ENCODE results near the gene SORCS2. TPM values are rescaled to one million over a fixed set of nuclear protein-coding genes. Genes with fewer than 3 reads are reported as not detected.

SORCS2 gene
- total RNA-seq, 1 donor from 2014 or later = 3.1 TPM

GRCh38 chr4:7672601-7673000, 480.3 kb downstream of the SORCS2 start:
- Histone ChIP-seq H3K4me1 (ENCODE audit: control insufficient read depth in 3 of 3, insufficient read depth in 3 of 3, low read length in 3 of 3) (no peaks in the 10 kb centered on the region), H3K27ac (ENCODE audit: low read depth, low read length) (no peak overlapping the region), H3K27me3 (ENCODE audit: control insufficient read depth in 3 of 3, insufficient read depth in 3 of 3, low read length in 3 of 3) (peaks cover 0 to 28% (median 8%) of the 10 kb centered on the region in 3 donors)

DNA sequence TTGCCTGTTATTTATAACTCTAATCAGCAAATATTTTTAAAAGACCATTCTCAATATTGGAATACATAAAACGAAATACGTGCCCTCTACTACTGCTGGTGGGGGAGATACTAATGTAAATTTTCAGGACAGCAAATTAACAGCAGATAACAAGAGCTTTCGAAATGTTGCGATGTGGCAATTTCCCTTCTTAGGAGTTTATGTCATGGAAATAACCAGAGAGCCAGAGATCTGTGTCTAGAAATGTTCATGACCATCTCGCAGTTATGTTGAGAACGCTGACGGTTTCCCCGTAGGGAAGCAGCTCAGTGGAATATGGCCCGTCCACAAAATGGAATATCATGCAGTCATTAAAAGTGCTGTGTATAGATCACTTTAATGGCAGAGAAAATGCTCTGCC, 480.8 kb downstream of the SORCS2 start:
- H3K27ac ChIP-seq (ENCODE audit: low read depth, low read length) = no peak overlapping the region
- H3K27me3 ChIP-seq (ENCODE audit: control insufficient read depth in 3 of 3, insufficient read depth in 3 of 3, low read length in 3 of 3) = peaks cover 0 to 25% (median 8%) of the 10 kb centered on the region in 3 donors
- H3K4me3 ChIP-seq (ENCODE audit: low read length in 3 of 3) = no peak overlapping the region
- no peaks in the 10 kb centered on the region for H3K4me1 ChIP-seq (ENCODE audit: control insufficient read depth in 3 of 3, insufficient read depth in 3 of 3, low read length in 3 of 3)
- no peaks in the 10 kb centered on the region for H3K36me3 ChIP-seq (ENCODE audit: control insufficient read depth in 3 of 3, insufficient read depth in 3 of 3, low read length in 3 of 3)
- H3K9ac ChIP-seq (ENCODE audit: low read depth in 1 of 3, low read length in 3 of 3) = no peak overlapping the region
- H3K9me3 ChIP-seq (ENCODE audit: control insufficient read depth in 3 of 3, low read length in 3 of 3) = no peaks in the 10 kb centered on the region

More at GRCh38 chr4:7672601-7673000, 480.3 kb downstream of the SORCS2 start:
- Histone ChIP-seq H3K4me3 (ENCODE audit: low read length in 3 of 3) (no peak overlapping the region), H3K36me3 (ENCODE audit: control insufficient read depth in 3 of 3, insufficient read depth in 3 of 3, low read length in 3 of 3) (no peaks in the 10 kb centered on the region), H3K9me3 (ENCODE audit: control insufficient read depth in 3 of 3, low read length in 3 of 3) (no peaks in the 10 kb centered on the region), H3K9ac (ENCODE audit: low read depth in 1 of 3, low read length in 3 of 3) (no peak overlapping the region)

DNA sequence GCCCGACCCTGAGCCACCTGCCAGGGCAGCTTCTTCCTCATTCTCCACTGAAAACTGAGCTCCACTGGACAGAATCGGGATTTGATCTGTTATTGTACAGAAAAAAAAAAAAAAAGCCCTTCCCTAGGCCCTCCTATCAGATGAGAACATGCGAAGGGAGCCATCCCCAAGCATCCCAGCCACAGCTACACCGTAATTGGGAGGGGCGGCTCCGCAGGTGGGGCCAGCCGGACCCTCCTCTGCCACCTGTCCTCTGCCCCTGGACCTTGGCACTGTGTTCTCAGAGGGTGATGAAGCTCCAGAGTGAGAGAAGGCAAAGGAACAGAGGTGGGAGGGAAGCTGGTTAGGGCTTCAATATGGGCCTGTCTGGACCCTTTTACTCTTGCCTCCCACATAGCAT, 482.4 kb downstream of the SORCS2 start:
- Histone ChIP-seq H3K27me3 (ENCODE audit: control insufficient read depth in 3 of 3, insufficient read depth in 3 of 3, low read length in 3 of 3) (peaks cover 0 to 28% (median 8%) of the 10 kb centered on the region in 3 donors), H3K9me3 (ENCODE audit: control insufficient read depth in 3 of 3, low read length in 3 of 3) (no peaks in the 10 kb centered on the region)

GRCh38 chr4:7675136-7675535, 482.8 kb downstream of the SORCS2 start:
- no peak overlapping the region for H3K4me3 ChIP-seq (ENCODE audit: low read length in 3 of 3)
- H3K9ac ChIP-seq (ENCODE audit: low read depth in 1 of 3, low read length in 3 of 3) = no peak overlapping the region
- H3K27me3 ChIP-seq (ENCODE audit: control insufficient read depth in 3 of 3, insufficient read depth in 3 of 3, low read length in 3 of 3) = peaks cover 0 to 32% (median 8%) of the 10 kb centered on the region in 3 donors
- no peaks in the 10 kb centered on the region for H3K4me1 ChIP-seq (ENCODE audit: control insufficient read depth in 3 of 3, insufficient read depth in 3 of 3, low read length in 3 of 3)
- no peaks in the 10 kb centered on the region for H3K9me3 ChIP-seq (ENCODE audit: control insufficient read depth in 3 of 3, low read length in 3 of 3)
- no peaks in the 10 kb centered on the region for H3K36me3 ChIP-seq (ENCODE audit: control insufficient read depth in 3 of 3, insufficient read depth in 3 of 3, low read length in 3 of 3)
- no peak overlapping the region for H3K27ac ChIP-seq (ENCODE audit: low read depth, low read length)

More for the DNA sequence above, 482.4 kb downstream of the SORCS2 start:
- Histone ChIP-seq H3K4me1 (ENCODE audit: control insufficient read depth in 3 of 3, insufficient read depth in 3 of 3, low read length in 3 of 3) (no peaks in the 10 kb centered on the region), H3K27ac (ENCODE audit: low read depth, low read length) (no peak overlapping the region), H3K4me3 (ENCODE audit: low read length in 3 of 3) (no peak overlapping the region), H3K9ac (ENCODE audit: low read depth in 1 of 3, low read length in 3 of 3) (no peak overlapping the region), H3K36me3 (ENCODE audit: control insufficient read depth in 3 of 3, insufficient read depth in 3 of 3, low read length in 3 of 3) (no peaks in the 10 kb centered on the region)

GRCh38 chr4:7675612-7676320, 483.4 kb downstream of the SORCS2 start:
- H3K9ac ChIP-seq (ENCODE audit: low read depth in 1 of 3, low read length in 3 of 3) = no peak overlapping the region
- no peaks in the 10 kb centered on the region for H3K4me1 ChIP-seq (ENCODE audit: control insufficient read depth in 3 of 3, insufficient read depth in 3 of 3, low read length in 3 of 3)
- H3K27ac ChIP-seq (ENCODE audit: low read depth, low read length) = no peak overlapping the region
- H3K36me3 ChIP-seq (ENCODE audit: control insufficient read depth in 3 of 3, insufficient read depth in 3 of 3, low read length in 3 of 3) = no peaks in the 10 kb centered on the region
- H3K9me3 ChIP-seq (ENCODE audit: control insufficient read depth in 3 of 3, low read length in 3 of 3) = no peaks in the 10 kb centered on the region
- no peak overlapping the region for H3K4me3 ChIP-seq (ENCODE audit: low read length in 3 of 3)
- H3K27me3 ChIP-seq (ENCODE audit: control insufficient read depth in 3 of 3, insufficient read depth in 3 of 3, low read length in 3 of 3) = peaks cover 0 to 32% (median 8%) of the 10 kb centered on the region in 3 donors

DNA sequence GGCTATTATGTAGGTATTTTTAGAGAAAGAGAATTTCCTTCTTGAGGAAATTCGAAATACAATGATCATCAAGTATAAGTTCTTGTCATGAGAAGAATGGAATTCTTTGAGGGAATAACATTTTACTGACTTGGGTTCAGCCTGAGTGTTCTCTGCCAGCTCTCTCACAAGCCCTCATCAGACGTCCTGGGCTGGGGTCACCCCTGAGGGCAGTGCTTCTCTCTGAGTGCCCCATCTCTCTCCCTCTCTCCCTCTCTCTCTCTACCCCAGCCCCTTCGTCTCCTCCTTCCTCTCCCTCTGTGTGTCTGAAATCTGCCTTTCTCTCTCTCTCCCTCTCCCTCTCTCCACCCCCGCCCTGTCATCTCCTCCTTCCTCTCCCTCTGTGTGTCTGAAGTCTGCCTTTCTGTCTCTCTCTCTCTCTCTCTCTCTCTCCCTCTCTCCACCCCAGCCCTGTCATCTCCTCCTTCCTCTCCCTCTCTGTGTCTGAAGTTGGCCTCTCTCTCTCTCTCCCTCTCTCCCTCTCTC, 484.1 kb downstream of the SORCS2 start:
- H3K36me3 ChIP-seq (ENCODE audit: control insufficient read depth in 3 of 3, insufficient read depth in 3 of 3, low read length in 3 of 3) = no peaks in the 10 kb centered on the region
- no peaks in the 10 kb centered on the region for H3K9me3 ChIP-seq (ENCODE audit: control insufficient read depth in 3 of 3, low read length in 3 of 3)
- peaks cover 0 to 32% (median 8%) of the 10 kb centered on the region in 3 donors for H3K27me3 ChIP-seq (ENCODE audit: control insufficient read depth in 3 of 3, insufficient read depth in 3 of 3, low read length in 3 of 3)
- no peaks in the 10 kb centered on the region for H3K4me1 ChIP-seq (ENCODE audit: control insufficient read depth in 3 of 3, insufficient read depth in 3 of 3, low read length in 3 of 3)
- no peak overlapping the region for H3K9ac ChIP-seq (ENCODE audit: low read depth in 1 of 3, low read length in 3 of 3)
- no peak overlapping the region for H3K4me3 ChIP-seq (ENCODE audit: low read length in 3 of 3)
- no peak overlapping the region for H3K27ac ChIP-seq (ENCODE audit: low read depth, low read length)

GRCh38 chr4:7677086-7677485, 484.7 kb downstream of the SORCS2 start:
- Histone ChIP-seq H3K9me3 (ENCODE audit: control insufficient read depth in 3 of 3, low read length in 3 of 3) (no peaks in the 10 kb centered on the region), H3K4me1 (ENCODE audit: control insufficient read depth in 3 of 3, insufficient read depth in 3 of 3, low read length in 3 of 3) (no peaks in the 10 kb centered on the region), H3K36me3 (ENCODE audit: control insufficient read depth in 3 of 3, insufficient read depth in 3 of 3, low read length in 3 of 3) (no peaks in the 10 kb centered on the region), H3K4me3 (ENCODE audit: low read length in 3 of 3) (no peak overlapping the region), H3K27me3 (ENCODE audit: control insufficient read depth in 3 of 3, insufficient read depth in 3 of 3, low read length in 3 of 3) (peaks cover 0 to 36% (median 9%) of the 10 kb centered on the region in 3 donors), H3K27ac (ENCODE audit: low read depth, low read length) (no peak overlapping the region), H3K9ac (ENCODE audit: low read depth in 1 of 3, low read length in 3 of 3) (no peak overlapping the region)

GRCh38 chr4:7677799-7678301, 485.5 kb downstream of the SORCS2 start:
- H3K4me1 ChIP-seq (ENCODE audit: control insufficient read depth in 3 of 3, insufficient read depth in 3 of 3, low read length in 3 of 3) = no peaks in the 10 kb centered on the region
- H3K27ac ChIP-seq (ENCODE audit: low read depth, low read length) = no peak overlapping the region
- no peak overlapping the region for H3K4me3 ChIP-seq (ENCODE audit: low read length in 3 of 3)
- H3K9ac ChIP-seq (ENCODE audit: low read depth in 1 of 3, low read length in 3 of 3) = no peak overlapping the region
- no peaks in the 10 kb centered on the region for H3K9me3 ChIP-seq (ENCODE audit: control insufficient read depth in 3 of 3, low read length in 3 of 3)
- peaks cover 0 to 36% (median 10%) of the 10 kb centered on the region in 3 donors for H3K27me3 ChIP-seq (ENCODE audit: control insufficient read depth in 3 of 3, insufficient read depth in 3 of 3, low read length in 3 of 3)
- no peaks in the 10 kb centered on the region for H3K36me3 ChIP-seq (ENCODE audit: control insufficient read depth in 3 of 3, insufficient read depth in 3 of 3, low read length in 3 of 3)

GRCh38 chr4:7678318-7678852, 486.0 kb downstream of the SORCS2 start:
- H3K27ac ChIP-seq (ENCODE audit: low read depth, low read length) = no peak overlapping the region
- H3K9ac ChIP-seq (ENCODE audit: low read depth in 1 of 3, low read length in 3 of 3) = no peak overlapping the region
- H3K36me3 ChIP-seq (ENCODE audit: control insufficient read depth in 3 of 3, insufficient read depth in 3 of 3, low read length in 3 of 3) = peaks cover 0 to under 1% (median 0%) of the 10 kb centered on the region in 3 donors
- no peak overlapping the region for H3K4me3 ChIP-seq (ENCODE audit: low read length in 3 of 3)
- H3K27me3 ChIP-seq (ENCODE audit: control insufficient read depth in 3 of 3, insufficient read depth in 3 of 3, low read length in 3 of 3) = peaks cover 0 to 36% (median 10%) of the 10 kb centered on the region in 3 donors
- H3K4me1 ChIP-seq (ENCODE audit: control insufficient read depth in 3 of 3, insufficient read depth in 3 of 3, low read length in 3 of 3) = no peaks in the 10 kb centered on the region
- H3K9me3 ChIP-seq (ENCODE audit: control insufficient read depth in 3 of 3, low read length in 3 of 3) = no peaks in the 10 kb centered on the region

Data from skeletal muscle tissue (tissue), 4 donors.